RWPE1 (cell line): ENCODE measurements around the gene ANGPTL5.

Experiments
- CTCF ChIA-PET: fragments of 350-600 bp; sonication (Branson Sonifier 250); formaldehyde crosslinking; extraction: SDS; loops from one replicate; lab custom pipeline; 2021; lab: Yijun Ruan, JAX
- POLR2A ChIA-PET: fragments of 400-600 bp; formaldehyde crosslinking; extraction: SDS; loops from one replicate; lab custom pipeline; 2020; ENCODE audit warnings: antibody characterized with exemption; ENCODE audit not compliant: low non-redundant PET; lab: Yijun Ruan, JAX
- DNase-seq: peaks from one replicate; pipeline ENCODE4 v3.0.0; 2012; ENCODE audit warnings: low spot score
- H3K27ac ChIP-seq: fragments of 450-650 bp; 2 replicates; pipeline ENCODE4 v1.5.1; 2017
- TF ChIP-seq, protein P1 (sequence below): fragments of 450-650 bp; conservative IDR thresholded peaks from 2 replicates; pipeline ENCODE4 v1.5.1; 2017; ENCODE audit warnings: low read depth, mild to moderate bottlenecking

ANGPTL5 gene

DNA sequence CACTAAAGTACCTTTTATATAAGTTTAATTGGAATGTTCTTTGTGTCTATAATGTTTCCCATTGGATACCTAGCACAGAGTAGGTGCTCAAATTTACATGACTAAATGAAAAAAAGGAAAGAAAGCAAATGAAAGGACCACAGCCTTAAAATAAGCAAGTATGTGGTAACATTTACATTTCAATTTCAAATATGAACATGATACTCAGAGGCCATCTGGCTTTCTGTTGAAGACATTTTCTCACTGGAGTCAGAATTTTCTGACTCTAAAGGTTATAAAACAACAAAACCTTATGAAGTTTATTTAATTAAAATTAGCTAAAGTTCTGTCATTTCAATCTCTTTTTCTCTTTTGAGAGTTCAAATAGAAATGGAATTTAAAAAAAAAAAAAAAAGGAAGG, 904 bp upstream of the ANGPTL5 start:
- H3K27ac ChIP-seq: no peak overlapping the region
- no peak for DNase-seq
- ChIA-PET CTCF (no interaction called here), POLR2A (no interaction called here)
- TF ChIP-seq, protein P1, sequence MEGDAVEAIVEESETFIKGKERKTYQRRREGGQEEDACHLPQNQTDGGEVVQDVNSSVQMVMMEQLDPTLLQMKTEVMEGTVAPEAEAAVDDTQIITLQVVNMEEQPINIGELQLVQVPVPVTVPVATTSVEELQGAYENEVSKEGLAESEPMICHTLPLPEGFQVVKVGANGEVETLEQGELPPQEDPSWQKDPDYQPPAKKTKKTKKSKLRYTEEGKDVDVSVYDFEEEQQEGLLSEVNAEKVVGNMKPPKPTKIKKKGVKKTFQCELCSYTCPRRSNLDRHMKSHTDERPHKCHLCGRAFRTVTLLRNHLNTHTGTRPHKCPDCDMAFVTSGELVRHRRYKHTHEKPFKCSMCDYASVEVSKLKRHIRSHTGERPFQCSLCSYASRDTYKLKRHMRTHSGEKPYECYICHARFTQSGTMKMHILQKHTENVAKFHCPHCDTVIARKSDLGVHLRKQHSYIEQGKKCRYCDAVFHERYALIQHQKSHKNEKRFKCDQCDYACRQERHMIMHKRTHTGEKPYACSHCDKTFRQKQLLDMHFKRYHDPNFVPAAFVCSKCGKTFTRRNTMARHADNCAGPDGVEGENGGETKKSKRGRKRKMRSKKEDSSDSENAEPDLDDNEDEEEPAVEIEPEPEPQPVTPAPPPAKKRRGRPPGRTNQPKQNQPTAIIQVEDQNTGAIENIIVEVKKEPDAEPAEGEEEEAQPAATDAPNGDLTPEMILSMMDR: no peak

DNA sequence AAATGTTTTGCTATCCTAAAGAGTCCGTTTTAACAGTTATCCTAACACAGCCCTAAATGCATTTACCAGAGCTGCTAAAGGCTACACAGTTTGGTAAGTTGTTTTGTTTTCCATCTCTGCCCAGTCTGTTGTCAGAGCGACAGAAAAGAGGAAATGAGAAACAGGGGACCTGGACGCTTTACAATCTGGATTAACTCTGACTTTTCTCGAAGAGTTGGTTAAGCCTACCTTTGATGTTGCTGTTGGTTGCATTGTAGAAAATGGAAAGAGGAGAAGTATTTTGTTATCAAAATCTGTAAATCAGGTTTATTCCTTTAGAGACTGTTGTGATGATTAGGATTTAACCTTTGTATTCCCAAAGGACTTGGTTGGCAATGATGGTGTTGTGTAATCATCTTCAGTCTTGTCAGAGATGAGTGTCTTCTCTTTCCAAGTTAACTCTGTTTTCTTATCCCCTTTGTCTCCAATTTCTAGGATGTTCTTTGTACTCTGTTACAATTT, 481 bp downstream of the ANGPTL5 start:
- TF ChIP-seq, protein P1: no peak
- POLR2A ChIA-PET: no interaction called here
- CTCF ChIA-PET: no interaction called here
- no peak for DNase-seq
- no peak overlapping the region for H3K27ac ChIP-seq

DNA sequence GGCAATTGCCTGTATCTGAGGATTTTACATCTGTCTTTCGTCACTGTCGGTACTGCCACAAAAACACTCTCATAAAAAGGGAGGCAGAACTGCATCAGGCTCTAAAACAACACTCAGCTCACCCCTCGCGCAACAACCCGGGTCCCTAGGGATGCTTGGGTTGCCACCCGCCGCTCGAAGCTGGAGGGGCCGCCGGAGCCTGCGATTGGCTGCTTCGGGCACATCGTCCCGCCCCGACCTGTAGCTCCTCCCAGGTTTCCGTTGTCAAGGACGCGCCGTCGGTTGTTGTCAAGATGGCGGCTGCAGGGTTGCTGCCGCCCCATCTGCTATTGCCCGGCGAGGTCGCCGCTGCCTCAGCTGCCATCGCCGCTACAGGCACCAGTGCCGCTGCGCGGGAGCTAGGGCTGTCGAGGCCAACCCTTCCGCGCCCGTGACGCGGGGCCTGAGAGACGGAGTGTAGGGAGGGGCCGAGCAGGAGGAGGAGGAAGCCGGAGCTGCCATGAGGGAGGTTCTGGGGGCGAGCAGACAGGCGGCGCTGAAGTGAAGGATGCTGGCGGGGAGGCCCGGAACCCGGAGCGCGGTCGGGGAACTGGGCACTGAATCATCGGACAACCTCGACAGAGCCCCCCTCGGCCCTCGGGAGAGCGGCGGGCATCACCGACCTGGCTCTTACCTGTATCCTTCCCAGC, 1.4 kb downstream of the ANGPTL5 start, which contains the start of gene CEP126:
TSS of gene CEP126 (plus strand) at position 273 of the 689 bp plus-strand sequence. CDS start at position 548, 275 bp downstream.
- TF ChIP-seq, protein P1: peak; percentile 46
- DNase-seq: peak; percentile 93
- H3K27ac ChIP-seq: peak within 1 kb of the TSS; percentile 85
- ChIA-PET POLR2A (no interaction called here), CTCF (interaction anchor here (0.6 kb wide), 2 partner anchors 12 to 18 kb away, joined by 3 to 5 read pairs; no protein-coding TSS in a partner anchor)

DNA sequence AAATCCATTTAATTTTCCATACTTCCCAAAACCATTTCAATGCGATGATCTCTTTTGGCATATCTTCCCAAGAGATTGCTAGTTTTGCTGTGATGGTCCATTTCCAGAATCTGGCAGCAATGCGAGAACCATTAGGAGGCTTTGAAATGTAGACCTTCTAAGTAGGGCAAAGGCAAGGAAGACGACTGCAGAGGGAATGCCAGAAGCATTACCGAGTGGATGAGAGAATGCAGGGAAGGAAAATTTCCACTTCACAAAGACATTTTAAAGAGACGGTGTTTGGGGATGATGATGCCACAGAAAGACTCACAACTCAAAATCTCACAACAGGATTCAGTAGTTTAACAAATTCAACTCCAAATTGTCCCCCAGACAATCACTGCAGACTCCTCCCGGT, 2.0 kb downstream of the ANGPTL5 start:
- peak overlapping the region; percentile 85 for H3K27ac ChIP-seq
- no peak for DNase-seq
- CTCF ChIA-PET: interaction anchor here (0.6 kb wide), 2 partner anchors 13 to 19 kb away, joined by 3 to 5 read pairs; no protein-coding TSS in a partner anchor
- POLR2A ChIA-PET: no interaction called here
- TF ChIP-seq, protein P1: no peak

DNA sequence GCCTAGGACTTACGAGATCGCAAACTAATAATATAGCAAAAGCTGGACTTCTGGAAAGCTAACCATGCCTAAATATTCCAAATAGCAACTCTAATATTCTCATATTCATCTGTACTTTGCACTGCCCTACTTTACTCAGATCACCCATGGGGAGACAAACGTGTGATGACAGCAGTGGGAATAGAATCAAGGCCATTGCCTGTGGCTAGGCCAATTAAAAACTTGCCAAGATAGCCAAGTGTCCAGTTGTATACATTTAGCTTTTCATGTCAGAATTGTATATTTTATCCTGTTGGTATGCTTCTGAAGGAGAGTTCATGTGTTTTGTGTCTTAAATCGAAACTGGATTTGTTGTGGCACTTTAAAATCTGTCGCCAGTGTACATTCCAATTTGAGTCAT, 2.7 kb downstream of the ANGPTL5 start:
- TF ChIP-seq, protein P1: no peak
- no peak for DNase-seq
- ChIA-PET CTCF (interaction anchor here (0.6 to 0.7 kb wide), 2 partner anchors 53 to 474 kb away, joined by 3 to 4 read pairs; no protein-coding TSS in a partner anchor), POLR2A (no interaction called here)
- no peak overlapping the region for H3K27ac ChIP-seq

DNA sequence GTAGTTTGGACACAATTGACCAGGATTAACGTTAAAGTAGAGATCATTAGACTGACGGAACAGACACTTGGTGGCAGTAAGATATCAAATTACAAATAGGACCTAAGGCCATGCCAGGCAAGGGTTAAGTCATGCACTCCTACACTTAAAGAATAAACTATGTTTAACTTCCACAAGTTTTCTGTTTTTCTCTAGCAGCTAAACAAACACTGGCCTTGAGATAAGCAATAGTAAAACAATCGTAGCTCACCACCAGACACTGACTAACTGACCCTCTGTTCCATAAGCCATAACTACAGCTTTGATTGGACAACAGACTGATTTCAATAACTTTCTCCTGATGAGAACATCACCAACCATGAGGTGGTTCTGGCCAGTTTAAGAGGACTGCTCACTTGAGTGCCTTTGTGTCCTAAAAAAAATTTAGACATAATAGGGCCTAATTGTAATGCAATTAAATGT, 3.5 kb downstream of the ANGPTL5 start:
- ChIA-PET POLR2A (no interaction called here), CTCF (no interaction called here)
- TF ChIP-seq, protein P1: no peak
- no peak for DNase-seq
- H3K27ac ChIP-seq: no peak overlapping the region
